SK-N-SH (cell line): ENCODE results near the gene CIT.

Experiments used
- CTCF ChIP-seq: fragments of 200-600 bp; sonication (generic); IDR thresholded peaks from 2 replicates; pipeline ENCODE4 v1.6.1; 2017; ENCODE audit warnings: antibody characterized with exemption, mild to moderate bottlenecking, moderate library complexity
- EP300 ChIP-seq, 2 experiments: IDR thresholded peaks; 2 replicates each; pipeline versions ENCODE4 v1.4.0 to v1.6.1; 2012; ENCODE audit warnings: borderline replicate concordance in 1 of 2, low read depth in 1 of 2, low read length in 1 of 2
- FOXM1 ChIP-seq: IDR thresholded peaks from 2 replicates; pipeline ENCODE4 v1.4.0; 2012; ENCODE audit warnings: low read depth, mild to moderate bottlenecking
- MAX ChIP-seq: IDR thresholded peaks from 2 replicates; pipeline ENCODE4 v1.4.0; 2012; ENCODE audit warnings: low read depth
- POLR2AphosphoS5 ChIP-seq: IDR thresholded peaks from 2 replicates; pipeline ENCODE4 v1.6.1; 2012; ENCODE audit warnings: low read depth, low read length
- RAD21 ChIP-seq: IDR thresholded peaks from 2 replicates; pipeline ENCODE4 v1.6.1; 2012; ENCODE audit warnings: mild to moderate bottlenecking, low read length
- REST ChIP-seq: IDR thresholded peaks from 2 replicates; pipeline ENCODE4 v1.6.1; 2012; ENCODE audit warnings: mild to moderate bottlenecking, low read depth, low read length, moderate library complexity
- RXRA ChIP-seq: IDR thresholded peaks from 2 replicates; pipeline ENCODE4 v1.4.0; 2012; ENCODE audit warnings: low read depth, mild to moderate bottlenecking, borderline replicate concordance
- SIN3A ChIP-seq: IDR thresholded peaks from 2 replicates; pipeline ENCODE4 v1.6.1; 2012; ENCODE audit warnings: low read depth, mild to moderate bottlenecking, low read length, moderate library complexity, borderline replicate concordance
- SMC3 ChIP-seq: IDR thresholded peaks from 2 replicates; pipeline ENCODE4 v1.6.1; 2012; ENCODE audit warnings: low read depth, low read length, improper control_type of control experiment
- TAF1 ChIP-seq: IDR thresholded peaks from 2 replicates; pipeline ENCODE4 v1.6.1; 2012; ENCODE audit warnings: low read depth, mild to moderate bottlenecking, low read length, moderate library complexity, borderline replicate concordance

- no peak for TF ChIP-seq SIN3A
- peak; percentile 86 for TF ChIP-seq CTCF
- TF ChIP-seq TAF1, result no peak
- TF ChIP-seq FOXM1, result no peak
- TF ChIP-seq EP300 (IDR thresholded peaks at IDR 0.05; ENCODE audit: borderline replicate concordance in 1 of 2, low read depth in 1 of 2, low read length in 1 of 2), result no peak
- TF ChIP-seq POLR2AphosphoS5, result no peak
- peak; percentile 71 for TF ChIP-seq SMC3
- 0 out of 2 replicates have a peak, but pooled peaks have one; percentile 12 for TF ChIP-seq MAX
- TF ChIP-seq RAD21, result peak; percentile 85
- TF ChIP-seq REST, result no peak
- no peak for TF ChIP-seq RXRA
Measured at GRCh38 chr12:119902084-119902509, 25.0 kb upstream of the CIT start.
